ENCODE measurements around the gene PFKM.

DNA sequence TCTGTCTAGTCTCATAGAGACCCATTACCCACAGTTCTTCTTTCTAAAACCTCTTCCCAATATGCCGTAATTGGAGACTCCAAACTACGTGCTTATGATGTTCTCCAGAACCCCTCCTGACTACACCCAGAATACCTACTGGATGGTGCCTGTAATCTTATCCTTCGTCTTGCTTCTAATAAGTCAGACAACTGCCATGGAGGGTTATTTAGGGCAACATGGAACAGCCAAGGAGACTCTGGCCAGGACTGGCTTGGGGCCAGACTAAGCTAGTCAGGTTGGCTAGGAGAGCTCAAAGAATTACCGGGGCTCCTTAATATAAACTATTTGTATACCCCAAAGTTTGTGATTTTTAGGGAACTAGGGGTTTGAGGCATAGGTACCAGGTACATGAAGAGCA, 6.8 kb downstream of the PFKM start:
- TF ChIP-seq CTCF (IDR thresholded peaks at IDR 0.05): no peak
- TF ChIP-seq POLR2A (IDR thresholded peaks at IDR 0.05; ENCODE audit: low read depth): no peak
